HG02840 (cell line): Measurements from ENCODE around the gene DNAH3.

Experiments used
- ATAC-seq: cut with Tn5 transposase; IDR thresholded peaks from one replicate; pipeline ENCODE4 v1.9.1; 2021; ENCODE audit warnings: mild to moderate bottlenecking, moderate library complexity, moderate number of reproducible peaks; ENCODE audit not compliant: unreplicated experiment, low FRiP score

Gene DNAH3

GRCh38 chr16:20889625-20890275, 260.9 kb downstream of the DNAH3 start:
- no peak for ATAC-seq

DNA sequence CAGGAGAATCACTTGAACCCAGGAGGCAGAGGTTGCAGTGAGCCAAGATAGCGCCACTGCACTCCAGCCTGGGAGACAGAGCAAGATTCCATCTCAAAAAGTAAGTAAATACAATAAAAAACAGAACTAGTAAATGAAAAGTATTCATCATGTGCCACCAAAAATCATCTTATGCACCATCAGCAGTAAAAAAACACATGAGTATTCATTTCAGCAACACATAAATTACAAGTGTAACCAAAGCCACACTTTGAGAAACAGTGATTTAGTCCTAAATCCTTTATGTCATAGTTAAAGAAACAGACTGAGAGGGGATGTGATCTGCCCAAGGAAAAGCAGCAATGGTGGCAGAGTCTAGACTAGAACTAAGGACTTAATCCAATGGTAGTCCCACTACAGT, 263.4 kb downstream of the DNAH3 start:
- no peak for ATAC-seq

DNA sequence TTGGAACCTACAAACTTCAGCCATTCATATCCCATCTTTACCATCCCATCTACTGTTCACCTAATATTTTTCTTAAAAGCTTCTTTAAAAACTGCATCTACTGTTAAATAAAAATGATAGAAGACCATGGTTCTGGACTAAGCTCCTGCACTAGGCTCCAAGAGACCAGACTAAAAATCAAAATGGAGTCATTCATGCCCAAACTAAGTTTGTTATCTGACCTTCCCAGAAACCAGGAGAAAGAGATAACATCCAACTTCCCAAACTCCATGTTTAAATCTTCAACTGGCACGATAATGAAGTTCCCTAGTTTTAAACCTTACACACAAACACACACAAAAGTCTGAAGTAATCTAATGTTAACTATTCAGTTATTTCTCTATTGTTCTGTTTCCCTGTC, 264.3 kb downstream of the DNAH3 start:
- no peak for ATAC-seq

GRCh38 chr16:20884240-20884556, 266.4 kb downstream of the DNAH3 start:
- ATAC-seq, result no peak

- no peak for ATAC-seq
These were observed 266.9 kb downstream of the DNAH3 start for GRCh38 chr16:20883554-20884239.
